Brain pericyte (primary cell): ENCODE results near the gene PRR13.
"Not testable (repeated sequence)": the region's sequence is repeated elsewhere in the genome, so short reads cannot be mapped to it uniquely, and the experiment has no call there.

Source experiments
- DNase-seq: peaks from one replicate; pipeline ENCODE4 v3.0.0-alpha.2; 2012; ENCODE audit warnings: low read depth, low spot score

Gene PRR13

GRCh38 chr12:53472056-53472582 lies 30.6 kb downstream of the PRR13 start:
- no peak for DNase-seq

GRCh38 chr12:53474077-53474476 lies 32.5 kb downstream of the PRR13 start:
- no peak for DNase-seq

GRCh38 chr12:53474819-53475218 lies 33.3 kb downstream of the PRR13 start:
- no peak for DNase-seq

- no peak for DNase-seq
Measured at GRCh38 chr12:53476769-53477209, 35.3 kb downstream of the PRR13 start.

- DNase-seq, result no peak
Measured at GRCh38 chr12:53478865-53479264, 37.3 kb downstream of the PRR13 start.

GRCh38 chr12:53479331-53479730 lies 37.8 kb downstream of the PRR13 start:
- no peak for DNase-seq

GRCh38 chr12:53480491-53481442 lies 39.2 kb downstream of the PRR13 start:
- no peak for DNase-seq

- DNase-seq, result not testable (repeated sequence)
Measured at GRCh38 chr12:53481458-53481857, 39.9 kb downstream of the PRR13 start.

- no peak for DNase-seq
Measured at GRCh38 chr12:53481939-53482586, 40.5 kb downstream of the PRR13 start.

GRCh38 chr12:53482626-53483168 lies 41.2 kb downstream of the PRR13 start:
- no peak for DNase-seq

- no peak for DNase-seq
Measured at GRCh38 chr12:53483225-53483978, 41.9 kb downstream of the PRR13 start.

GRCh38 chr12:53483979-53484377 lies 42.4 kb downstream of the PRR13 start:
- DNase-seq, result no peak

- DNase-seq, result no peak
Measured at GRCh38 chr12:53484686-53485575, 43.4 kb downstream of the PRR13 start.

GRCh38 chr12:53485955-53486735 lies 44.6 kb downstream of the PRR13 start:
- DNase-seq, result no peak

GRCh38 chr12:53486736-53487487 lies 45.4 kb downstream of the PRR13 start:
- no peak for DNase-seq

GRCh38 chr12:53489242-53489864 lies 47.8 kb downstream of the PRR13 start:
- DNase-seq, result no peak

- DNase-seq, result no peak
Measured at GRCh38 chr12:53492188-53492587, 50.7 kb downstream of the PRR13 start.

- DNase-seq, result peak; percentile 62
Measured at GRCh38 chr12:53492830-53493609, 51.5 kb downstream of the PRR13 start.
